Measurements from ENCODE around the gene HTT-AS. TPM values are rescaled to one million over a fixed set of nuclear protein-coding genes. Genes with fewer than 3 reads are reported as not detected.

The HTT-AS gene
- polyA plus RNA-seq, 1 of the 3 experiments (the other 2 are of a cell fraction) = not detected

DNA sequence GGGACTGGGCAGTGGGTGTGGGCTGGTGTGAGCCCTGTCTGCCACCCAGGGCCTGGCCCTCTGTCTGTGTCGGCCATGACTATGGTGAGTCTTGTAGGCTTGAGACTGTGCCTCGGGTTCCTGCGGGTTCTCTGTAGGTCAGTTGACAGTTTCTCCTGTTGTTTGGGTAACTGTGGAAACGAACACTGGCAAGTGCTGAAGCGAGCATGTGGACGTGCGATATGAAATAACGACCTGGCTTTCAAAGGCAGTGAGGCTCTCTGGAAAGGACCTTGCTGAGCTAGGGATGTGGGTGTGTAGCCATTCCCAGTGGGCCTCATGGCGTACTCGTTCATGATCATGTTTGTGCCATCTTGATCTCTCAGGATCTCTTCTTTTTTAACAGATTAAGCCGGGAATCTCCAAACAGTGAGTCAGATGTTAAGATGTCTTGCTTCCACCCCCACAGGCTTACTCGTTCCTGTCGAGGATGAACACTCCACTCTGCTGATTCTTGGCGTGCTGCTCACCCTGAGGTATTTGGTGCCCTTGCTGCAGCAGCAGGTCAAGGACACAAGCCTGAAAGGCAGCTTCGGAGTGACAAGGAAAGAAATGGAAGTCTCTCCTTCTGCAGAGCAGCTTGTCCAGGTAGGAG, 41.4 kb upstream of the HTT-AS start:
- Histone ChIP-seq H3K79me2 (ENCODE audit: insufficient read depth) (peaks cover 27% of the 10 kb centered on the region), H3K27ac (ENCODE audit: low read depth in 2 of 2, low read length in 1 of 2) (peak overlapping the region in 1 of 2 experiments; percentile 45; a peak in 1 of 4 replicates), H3K4me1 (ENCODE audit: control insufficient read depth in 1 of 2, insufficient read depth in 2 of 2, low read depth in 1 of 2, low read length in 1 of 2) (peaks cover 0 to 36% of the 10 kb centered on the region in 2 experiments; a peak in 2 of 4 replicates), H3K9me3 (no peaks in the 10 kb centered on the region), H3F3A (replicated peaks; ENCODE audit: insufficient read depth) (peaks cover 12% of the 10 kb centered on the region), H3K27me3 (ENCODE audit: insufficient read depth) (no peaks in the 10 kb centered on the region), H3K9ac (no peak overlapping the region), H3K4me2 (peak overlapping the region; percentile 18; the same call in 1 of the 2 replicates), H4K20me1 (ENCODE audit: insufficient read depth) (no peaks in the 10 kb centered on the region), H2AFZ (ENCODE audit: low read depth) (no peak overlapping the region), H3K4me3 (ENCODE audit: low read depth in 2 of 2, low read length in 1 of 2) (no peak overlapping the region), H3K9me2 (no peaks in the 10 kb centered on the region), H3K36me3 (replicated peaks in 1 of 2; ENCODE audit: control insufficient read depth in 1 of 2, insufficient read depth in 2 of 2, low read length in 1 of 2) (peaks cover 39 to 73% of the 10 kb centered on the region in 2 experiments)
- TF ChIP-seq SIN3A (IDR thresholded peaks at IDR 0.05; ENCODE audit: borderline replicate concordance, low read depth, low read length) (no peak), TAF1 (IDR thresholded peaks at IDR 0.05; ENCODE audit: borderline replicate concordance, low read depth, low read length) (no peak), SMC3 (IDR thresholded peaks at IDR 0.05; ENCODE audit: low read depth, low read length) (no peak), RFX5 (IDR thresholded peaks at IDR 0.05; ENCODE audit: low read length) (no peak), RAD21 (IDR thresholded peaks at IDR 0.05; ENCODE audit: low read length) (no peak), TCF12 (IDR thresholded peaks at IDR 0.05) (no peak), YY1 (IDR thresholded peaks at IDR 0.05; ENCODE audit: low read depth) (no peak), MXI1 (IDR thresholded peaks at IDR 0.05; ENCODE audit: low read depth, low read length) (no peak), FOXM1 (IDR thresholded peaks at IDR 0.05; ENCODE audit: low read depth) (no peak), CHD2 (IDR thresholded peaks at IDR 0.05; ENCODE audit: low read length, partially characterized antibody) (no peak), MEF2A (IDR thresholded peaks at IDR 0.05; ENCODE audit: borderline replicate concordance, low read depth) (no peak), RCOR1 (IDR thresholded peaks at IDR 0.05; ENCODE audit: low read length) (no peak), GABPA (IDR thresholded peaks at IDR 0.05; ENCODE audit: low read depth) (no peak), ELF1 (IDR thresholded peaks at IDR 0.05) (no peak), NRF1 (IDR thresholded peaks at IDR 0.05; ENCODE audit: low read depth, low read length) (no peak)
- TF ChIP-seq, protein P1, sequence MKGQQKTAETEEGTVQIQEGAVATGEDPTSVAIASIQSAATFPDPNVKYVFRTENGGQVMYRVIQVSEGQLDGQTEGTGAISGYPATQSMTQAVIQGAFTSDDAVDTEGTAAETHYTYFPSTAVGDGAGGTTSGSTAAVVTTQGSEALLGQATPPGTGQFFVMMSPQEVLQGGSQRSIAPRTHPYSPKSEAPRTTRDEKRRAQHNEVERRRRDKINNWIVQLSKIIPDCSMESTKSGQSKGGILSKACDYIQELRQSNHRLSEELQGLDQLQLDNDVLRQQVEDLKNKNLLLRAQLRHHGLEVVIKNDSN (IDR thresholded peaks at IDR 0.05; ENCODE audit: borderline replicate concordance, low read depth) = no peak
- TF ChIP-seq, protein P2, sequence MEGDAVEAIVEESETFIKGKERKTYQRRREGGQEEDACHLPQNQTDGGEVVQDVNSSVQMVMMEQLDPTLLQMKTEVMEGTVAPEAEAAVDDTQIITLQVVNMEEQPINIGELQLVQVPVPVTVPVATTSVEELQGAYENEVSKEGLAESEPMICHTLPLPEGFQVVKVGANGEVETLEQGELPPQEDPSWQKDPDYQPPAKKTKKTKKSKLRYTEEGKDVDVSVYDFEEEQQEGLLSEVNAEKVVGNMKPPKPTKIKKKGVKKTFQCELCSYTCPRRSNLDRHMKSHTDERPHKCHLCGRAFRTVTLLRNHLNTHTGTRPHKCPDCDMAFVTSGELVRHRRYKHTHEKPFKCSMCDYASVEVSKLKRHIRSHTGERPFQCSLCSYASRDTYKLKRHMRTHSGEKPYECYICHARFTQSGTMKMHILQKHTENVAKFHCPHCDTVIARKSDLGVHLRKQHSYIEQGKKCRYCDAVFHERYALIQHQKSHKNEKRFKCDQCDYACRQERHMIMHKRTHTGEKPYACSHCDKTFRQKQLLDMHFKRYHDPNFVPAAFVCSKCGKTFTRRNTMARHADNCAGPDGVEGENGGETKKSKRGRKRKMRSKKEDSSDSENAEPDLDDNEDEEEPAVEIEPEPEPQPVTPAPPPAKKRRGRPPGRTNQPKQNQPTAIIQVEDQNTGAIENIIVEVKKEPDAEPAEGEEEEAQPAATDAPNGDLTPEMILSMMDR (IDR thresholded peaks at IDR 0.05) = no peak
- TF ChIP-seq, protein P3, sequence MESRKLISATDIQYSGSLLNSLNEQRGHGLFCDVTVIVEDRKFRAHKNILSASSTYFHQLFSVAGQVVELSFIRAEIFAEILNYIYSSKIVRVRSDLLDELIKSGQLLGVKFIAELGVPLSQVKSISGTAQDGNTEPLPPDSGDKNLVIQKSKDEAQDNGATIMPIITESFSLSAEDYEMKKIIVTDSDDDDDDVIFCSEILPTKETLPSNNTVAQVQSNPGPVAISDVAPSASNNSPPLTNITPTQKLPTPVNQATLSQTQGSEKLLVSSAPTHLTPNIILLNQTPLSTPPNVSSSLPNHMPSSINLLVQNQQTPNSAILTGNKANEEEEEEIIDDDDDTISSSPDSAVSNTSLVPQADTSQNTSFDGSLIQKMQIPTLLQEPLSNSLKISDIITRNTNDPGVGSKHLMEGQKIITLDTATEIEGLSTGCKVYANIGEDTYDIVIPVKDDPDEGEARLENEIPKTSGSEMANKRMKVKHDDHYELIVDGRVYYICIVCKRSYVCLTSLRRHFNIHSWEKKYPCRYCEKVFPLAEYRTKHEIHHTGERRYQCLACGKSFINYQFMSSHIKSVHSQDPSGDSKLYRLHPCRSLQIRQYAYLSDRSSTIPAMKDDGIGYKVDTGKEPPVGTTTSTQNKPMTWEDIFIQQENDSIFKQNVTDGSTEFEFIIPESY (IDR thresholded peaks at IDR 0.05; ENCODE audit: borderline replicate concordance, low read depth) = no peak
- TF ChIP-seq, protein P4, sequence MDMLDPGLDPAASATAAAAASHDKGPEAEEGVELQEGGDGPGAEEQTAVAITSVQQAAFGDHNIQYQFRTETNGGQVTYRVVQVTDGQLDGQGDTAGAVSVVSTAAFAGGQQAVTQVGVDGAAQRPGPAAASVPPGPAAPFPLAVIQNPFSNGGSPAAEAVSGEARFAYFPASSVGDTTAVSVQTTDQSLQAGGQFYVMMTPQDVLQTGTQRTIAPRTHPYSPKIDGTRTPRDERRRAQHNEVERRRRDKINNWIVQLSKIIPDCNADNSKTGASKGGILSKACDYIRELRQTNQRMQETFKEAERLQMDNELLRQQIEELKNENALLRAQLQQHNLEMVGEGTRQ (IDR thresholded peaks at IDR 0.05; ENCODE audit: borderline replicate concordance, low read depth, low read length) = no peak
- 77% methylated on average over 14 of the region's 15 CpGs for WGBS (ENCODE audit: low lambda C conversion rate)
- ChIA-PET CTCF (interaction anchor here (0.9 to 2.7 kb wide), 2 partner anchors 9 to 301 kb away, joined by 3 to 17 read pairs; no protein-coding TSS in a partner anchor), POLR2A (no interaction called here)
- no peak for DNase-seq
